ENCODE measurements around the gene GDF9. TPM values are rescaled to one million over a fixed set of nuclear protein-coding genes. Genes with fewer than 3 reads are reported as not detected.
A peak's percentile ranks its signal among the peaks of the same experiment; 100 is the strongest.

Gene GDF9
- total and polyA plus RNA-seq, 10 donors, result 0.17 to 0.59 (median 0.37) TPM; not detected in 3

DNA sequence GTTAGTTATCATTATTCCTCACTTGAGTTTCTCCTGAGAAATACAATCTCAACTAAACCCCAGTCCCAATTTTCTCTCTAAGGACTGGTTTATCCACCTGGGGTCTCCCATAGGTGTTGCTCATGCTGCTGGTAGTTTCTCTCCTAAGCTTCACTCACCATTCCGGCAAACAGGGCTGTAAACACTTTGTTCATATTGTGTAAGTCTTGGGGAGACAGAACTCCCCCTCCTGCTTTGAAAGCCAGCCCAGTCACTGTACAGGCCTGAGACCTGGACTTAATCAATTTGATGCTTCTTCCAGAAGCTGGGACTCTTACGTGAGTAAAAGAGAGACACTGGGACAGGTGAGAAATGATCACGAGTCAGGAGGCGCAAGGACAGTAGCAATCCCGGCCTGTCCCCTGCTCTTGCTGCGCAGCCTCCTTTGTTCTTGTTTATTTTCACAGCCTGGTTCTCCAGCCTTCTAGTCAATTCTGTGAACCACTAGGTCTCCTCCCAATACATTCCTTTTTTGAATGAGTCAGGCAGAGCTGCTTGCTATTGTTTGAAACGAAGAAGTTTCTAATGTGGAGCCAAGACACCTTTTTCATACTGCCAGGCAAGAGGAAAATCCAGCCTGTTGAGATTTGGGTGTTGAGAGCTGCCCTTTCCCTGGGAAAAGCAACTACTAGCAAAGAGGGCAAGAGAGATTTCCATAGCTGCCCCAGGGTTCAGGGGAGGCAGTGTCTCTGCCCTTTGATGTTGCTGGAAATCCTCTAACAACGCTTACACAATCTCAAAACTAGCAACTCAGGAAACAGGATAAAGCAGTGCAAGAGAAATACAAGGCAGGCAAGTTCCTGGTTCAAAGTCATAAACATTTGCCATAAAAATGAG lies 26.6 kb downstream of the GDF9 start:
- intact Hi-C loops (cut with DNase I; ENCODE audit: low total_unique reads), result no loop called here
- Histone ChIP-seq H3K4me1 (peaks cover 0 to 10% (median 0%) of the 10 kb centered on the region in 6 donors), H3K4me3 (no peak overlapping the region), H3K36me3 (no peaks in the 10 kb centered on the region), H3K9me3 (no peaks in the 10 kb centered on the region), H3K27me3 (replicated peaks in 1 of 7) (no peaks in the 10 kb centered on the region), H3K27ac (peak overlapping the region in 1 of 8 donors; percentile 48)
- TF ChIP-seq POLR2A (IDR thresholded peaks at IDR 0.05) (no peak), POLR2AphosphoS5 (IDR thresholded peaks at IDR 0.05) (no peak)
- TF ChIP-seq, protein P1, sequence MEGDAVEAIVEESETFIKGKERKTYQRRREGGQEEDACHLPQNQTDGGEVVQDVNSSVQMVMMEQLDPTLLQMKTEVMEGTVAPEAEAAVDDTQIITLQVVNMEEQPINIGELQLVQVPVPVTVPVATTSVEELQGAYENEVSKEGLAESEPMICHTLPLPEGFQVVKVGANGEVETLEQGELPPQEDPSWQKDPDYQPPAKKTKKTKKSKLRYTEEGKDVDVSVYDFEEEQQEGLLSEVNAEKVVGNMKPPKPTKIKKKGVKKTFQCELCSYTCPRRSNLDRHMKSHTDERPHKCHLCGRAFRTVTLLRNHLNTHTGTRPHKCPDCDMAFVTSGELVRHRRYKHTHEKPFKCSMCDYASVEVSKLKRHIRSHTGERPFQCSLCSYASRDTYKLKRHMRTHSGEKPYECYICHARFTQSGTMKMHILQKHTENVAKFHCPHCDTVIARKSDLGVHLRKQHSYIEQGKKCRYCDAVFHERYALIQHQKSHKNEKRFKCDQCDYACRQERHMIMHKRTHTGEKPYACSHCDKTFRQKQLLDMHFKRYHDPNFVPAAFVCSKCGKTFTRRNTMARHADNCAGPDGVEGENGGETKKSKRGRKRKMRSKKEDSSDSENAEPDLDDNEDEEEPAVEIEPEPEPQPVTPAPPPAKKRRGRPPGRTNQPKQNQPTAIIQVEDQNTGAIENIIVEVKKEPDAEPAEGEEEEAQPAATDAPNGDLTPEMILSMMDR (IDR thresholded peaks at IDR 0.05 in 8 of 11, conservative IDR thresholded peaks at IDR 0.05 in 3 of 11), result no peak
- WGBS, 5 donors, result 79 to 85% (median 84%) methylated on average over 8 of the region's 8 CpGs
- no peak for DNase-seq

DNA sequence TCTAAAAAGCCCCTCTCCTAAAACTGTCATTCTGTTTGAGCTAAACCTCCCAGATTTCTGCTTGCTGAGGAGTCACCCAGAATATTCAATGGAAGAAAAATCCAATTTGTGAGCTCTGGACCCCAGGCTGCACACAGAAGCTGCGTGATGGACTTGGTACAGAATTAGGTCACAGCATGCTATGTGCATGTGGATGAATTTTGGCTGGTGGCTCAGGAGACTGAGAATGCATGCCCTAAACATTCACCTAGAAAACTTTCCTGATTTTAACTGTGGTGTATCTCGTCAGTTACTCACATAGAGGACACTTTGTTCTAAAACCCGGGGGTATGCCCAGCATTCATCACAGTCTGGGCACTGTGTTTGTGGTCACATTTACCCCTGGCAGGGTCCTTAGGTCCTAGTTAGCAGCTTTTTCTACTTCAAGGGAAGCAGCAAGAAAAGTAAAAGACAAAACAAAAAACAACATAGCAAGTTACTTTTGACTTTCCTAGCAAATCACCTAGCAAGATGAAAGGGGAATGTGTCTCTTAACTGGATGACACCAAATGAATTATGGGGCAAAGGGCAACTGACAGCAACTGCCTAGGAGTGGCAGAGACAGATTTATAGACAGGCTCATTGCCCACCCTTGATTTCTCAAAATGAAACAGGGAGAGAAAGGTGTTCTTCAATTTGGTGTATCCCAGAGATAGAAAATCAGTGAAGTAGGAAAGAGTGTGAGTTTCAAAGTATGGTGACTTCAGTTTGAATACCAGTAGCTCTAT lies 27.6 kb downstream of the GDF9 start:
- no peaks in the 10 kb centered on the region for H3K9me3 ChIP-seq
- TF ChIP-seq POLR2AphosphoS5 (IDR thresholded peaks at IDR 0.05) (no peak), POLR2A (IDR thresholded peaks at IDR 0.05) (no peak)
- TF ChIP-seq, protein P1 (IDR thresholded peaks at IDR 0.05 in 8 of 11, conservative IDR thresholded peaks at IDR 0.05 in 3 of 11), result no peak
- 59 to 89% (median 86%) methylated on average over 3 of the region's 3 CpGs for WGBS, 5 donors
- H3K4me1 ChIP-seq, result peaks cover 0 to 10% (median 0%) of the 10 kb centered on the region in 6 donors
- H3K36me3 ChIP-seq, result no peaks in the 10 kb centered on the region
- DNase-seq, result no peak
- no peaks in the 10 kb centered on the region for H3K27me3 ChIP-seq (replicated peaks in 1 of 7)
- no peak overlapping the region for H3K4me3 ChIP-seq
- intact Hi-C loops (cut with DNase I; ENCODE audit: low total_unique reads), result no loop called here
- no peak overlapping the region for H3K27ac ChIP-seq

DNA sequence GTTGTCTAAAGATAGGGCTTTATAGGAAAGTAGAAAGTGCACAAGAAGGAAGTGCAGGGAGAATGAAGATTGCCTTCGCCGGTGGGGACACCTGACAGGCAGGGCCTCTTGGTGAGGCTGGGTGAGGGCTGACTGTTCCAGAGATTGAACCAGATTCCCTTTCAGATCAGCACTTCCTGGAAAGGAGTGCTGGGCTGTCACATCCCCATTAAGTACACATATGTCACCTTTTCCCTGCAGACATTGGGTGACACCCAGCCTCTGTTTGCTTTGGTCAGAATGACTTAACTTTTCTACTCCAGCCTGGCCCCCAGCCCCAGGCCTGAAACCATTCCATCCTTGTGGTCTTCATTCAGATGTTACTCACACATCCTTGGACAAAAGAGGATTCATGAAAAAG lies 28.4 kb downstream of the GDF9 start:
- H3K36me3 ChIP-seq, result no peaks in the 10 kb centered on the region
- no peak overlapping the region for H3K4me3 ChIP-seq
- peaks cover 0 to 10% (median 0%) of the 10 kb centered on the region in 6 donors for H3K4me1 ChIP-seq
- H3K9me3 ChIP-seq, result no peaks in the 10 kb centered on the region
- intact Hi-C loops (cut with DNase I; ENCODE audit: low total_unique reads), result no loop called here
- DNase-seq, result no peak
- 65 to 97% (median 76%) methylated on average over 2 of the region's 2 CpGs for WGBS, 5 donors
- no peaks in the 10 kb centered on the region for H3K27me3 ChIP-seq (replicated peaks in 1 of 7)
- H3K27ac ChIP-seq, result no peak overlapping the region
- TF ChIP-seq, protein P1 (IDR thresholded peaks at IDR 0.05 in 8 of 11, conservative IDR thresholded peaks at IDR 0.05 in 3 of 11), result no peak
- TF ChIP-seq POLR2A (IDR thresholded peaks at IDR 0.05) (no peak), POLR2AphosphoS5 (IDR thresholded peaks at IDR 0.05) (no peak)

DNA sequence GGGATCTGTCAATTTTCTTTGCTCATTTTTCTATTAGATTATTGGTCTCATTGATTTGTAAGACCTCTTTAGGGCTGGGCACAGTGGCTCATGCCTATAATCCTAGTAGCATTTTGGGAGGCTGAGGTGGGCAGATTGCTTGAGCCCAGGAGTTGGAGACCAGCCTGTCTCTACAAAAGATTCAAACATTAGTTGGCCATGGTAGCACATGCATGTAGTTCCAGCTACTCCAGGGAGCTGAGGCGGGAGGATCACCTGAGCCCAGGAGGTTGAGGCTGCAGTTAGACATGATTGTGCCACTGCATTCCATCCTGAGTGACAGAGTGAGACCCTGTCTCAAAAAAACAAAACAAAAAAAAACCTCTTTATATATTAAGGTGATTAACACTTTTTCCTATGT lies 29.4 kb downstream of the GDF9 start:
- H3K4me3 ChIP-seq, result no peak overlapping the region
- intact Hi-C loops (cut with DNase I; ENCODE audit: low total_unique reads), result no loop called here
- peaks cover 0 to 10% (median 0%) of the 10 kb centered on the region in 6 donors for H3K4me1 ChIP-seq
- DNase-seq, result no peak
- 95 to 100% (median 96%) methylated on average over 1 of the region's 1 CpG for WGBS, 5 donors
- TF ChIP-seq POLR2AphosphoS5 (IDR thresholded peaks at IDR 0.05) (no peak), POLR2A (IDR thresholded peaks at IDR 0.05) (no peak)
- TF ChIP-seq, protein P1 (IDR thresholded peaks at IDR 0.05 in 8 of 11, conservative IDR thresholded peaks at IDR 0.05 in 3 of 11), result no peak
- no peaks in the 10 kb centered on the region for H3K27me3 ChIP-seq (replicated peaks in 1 of 7)
- H3K27ac ChIP-seq, result no peak overlapping the region
- H3K36me3 ChIP-seq, result no peaks in the 10 kb centered on the region
- no peaks in the 10 kb centered on the region for H3K9me3 ChIP-seq
